SU-DHL-6 (cell line): ENCODE measurements around the gene PPP1R37.

ENCODE experiments used
- H2AFZ ChIP-seq: fragments of 200-600 bp; sonication (generic); 2 replicates; pipeline ENCODE4 v1.6.1; 2014; ENCODE audit warnings: low read depth, mild to moderate bottlenecking, moderate library complexity, mixed read lengths, antibody characterized with exemption, low read length; ENCODE audit not compliant: severe bottlenecking
- H3F3A ChIP-seq: fragments of 200-600 bp; shearing (Covaris generic); 2 replicates; pipeline ENCODE4 v1.6.0; 2016; ENCODE audit warnings: antibody characterized with exemption, mild to moderate bottlenecking; ENCODE audit not compliant: insufficient read depth
- H3K27ac ChIP-seq: fragments of 200-600 bp; sonication (generic); 2 replicates; pipeline ENCODE4 v1.5.1; 2016; ENCODE audit warnings: low read depth, mild to moderate bottlenecking, low read length, moderate library complexity, mixed read lengths
- H3K27me3 ChIP-seq: fragments of 200-600 bp; sonication (generic), shearing (Covaris generic); 2 replicates; pipeline ENCODE4 v1.6.0; 2014; ENCODE audit warnings: mild to moderate bottlenecking, low read length
- H3K36me3 ChIP-seq: fragments of 200-600 bp; sonication (generic); 2 replicates; pipeline ENCODE4 v1.6.1; 2014; ENCODE audit warnings: mild to moderate bottlenecking, low read length, mixed read lengths
- H3K4me2 ChIP-seq: fragments of 300-600, 200-600 bp; shearing (Covaris generic), sonication (generic); 2 replicates; pipeline ENCODE4 v1.6.0; 2014; ENCODE audit warnings: low read length, low read depth, mild to moderate bottlenecking; ENCODE audit not compliant: poor library complexity, severe bottlenecking
- H3K4me3 ChIP-seq: fragments of 200-600 bp; sonication (generic); 2 replicates; pipeline ENCODE4 v1.5.1; 2014; ENCODE audit warnings: antibody characterized with exemption, low read length, mild to moderate bottlenecking, mixed read lengths; ENCODE audit not compliant: insufficient read depth, poor library complexity, severe bottlenecking
- H3K79me2 ChIP-seq: fragments of 200-600 bp; sonication (generic); 2 replicates; pipeline ENCODE4 v1.6.1; 2014; ENCODE audit warnings: mild to moderate bottlenecking, low read length, moderate library complexity; ENCODE audit not compliant: insufficient read depth
- H3K9ac ChIP-seq: fragments of 200-600 bp; sonication (generic); 2 replicates; pipeline ENCODE4 v1.7.0; 2014; ENCODE audit warnings: mild to moderate bottlenecking, low read length
- H3K9me2 ChIP-seq: fragments of 200-600 bp; sonication (generic); replicated peaks from 2 replicates; pipeline ENCODE4 v1.6.1; 2014; ENCODE audit warnings: low read length; ENCODE audit not compliant: insufficient read depth
- H3K9me3 ChIP-seq: fragments of 200-600 bp; sonication (generic); 2 replicates; pipeline ENCODE4 v1.6.1; 2014; ENCODE audit warnings: low read length, mixed read lengths; ENCODE audit not compliant: insufficient read depth
- H4K20me1 ChIP-seq: fragments of 200-600 bp; sonication (generic); 2 replicates; pipeline ENCODE4 v1.6.1; 2014; ENCODE audit warnings: low read depth, mild to moderate bottlenecking, antibody characterized with exemption, low read length, moderate library complexity, mixed read lengths
- CTCF ChIP-seq: fragments of 200-600 bp; sonication (generic); IDR thresholded peaks from one replicate; pipeline ENCODE4 v1.5.1; 2017; ENCODE audit warnings: antibody characterized with exemption, mild to moderate bottlenecking, low read length, moderate library complexity; ENCODE audit not compliant: insufficient read depth, poor library complexity, severe bottlenecking
- EZH2phosphoT487 ChIP-seq: fragments of 200-600 bp; sonication (generic), shearing (Covaris generic); conservative IDR thresholded peaks from 2 replicates; pipeline ENCODE4 v1.6.1; 2018; ENCODE audit warnings: mild to moderate bottlenecking, antibody characterized with exemption, low read length, moderate library complexity, mixed read lengths

Gene PPP1R37

GRCh38 chr19:45075301-45076028, 17.5 kb upstream of the PPP1R37 start:
- Histone ChIP-seq H4K20me1 (peaks cover 9% of the 10 kb centered on the region), H3K9ac (peak overlapping the region; percentile 96), H3K9me2 (no peaks in the 10 kb centered on the region), H3K36me3 (peaks cover 8% of the 10 kb centered on the region; the same call in 1 of the 2 replicates), H3K4me2 (peak overlapping the region; percentile 88), H3K27ac (peak overlapping the region; percentile 96), H3K27me3 (no peaks in the 10 kb centered on the region), H3K79me2 (peaks cover 50% of the 10 kb centered on the region), H3F3A (peaks cover 29% of the 10 kb centered on the region), H3K4me3 (peak overlapping the region; percentile 93), H2AFZ (no peak overlapping the region), H3K9me3 (no peaks in the 10 kb centered on the region)
- no peak for TF ChIP-seq EZH2phosphoT487
- TF ChIP-seq CTCF, result no peak

- H3K27ac ChIP-seq, result peak within 1 kb of the TSS; percentile 96
- no peak within 1 kb of the TSS for H2AFZ ChIP-seq
Measured at GRCh38 chr19:45076029-45076850, 16.7 kb upstream of the PPP1R37 start, which contains the start of gene ZNF296. Gene ZNF296, minus strand, starts transcription at chr19:45076478. Its CDS starts 105 bp downstream, at chr19:45076373.

More at GRCh38 chr19:45076029-45076850, 16.7 kb upstream of the PPP1R37 start, which contains the start of gene ZNF296:
- peaks cover 29% of the 10 kb centered on the region for H3F3A ChIP-seq
- H3K9me2 ChIP-seq, result no peaks in the 10 kb centered on the region
- H3K27me3 ChIP-seq, result no peaks in the 10 kb centered on the region
- TF ChIP-seq EZH2phosphoT487, result no peak
- no peak for TF ChIP-seq CTCF
- peak within 1 kb of the TSS; percentile 93 for H3K4me3 ChIP-seq
- H3K9me3 ChIP-seq, result no peaks in the 10 kb centered on the region
- H4K20me1 ChIP-seq, result peaks cover 9% of the 10 kb centered on the region
- H3K4me2 ChIP-seq, result peak within 1 kb of the TSS; percentile 87
- H3K36me3 ChIP-seq, result peaks cover 8% of the 10 kb centered on the region; the same call in 1 of the 2 replicates
- H3K79me2 ChIP-seq, result peaks cover 58% of the 10 kb centered on the region
- peak within 1 kb of the TSS; percentile 96 for H3K9ac ChIP-seq
